GM18508 (cell line): ENCODE data around the gene CRACR2A.

Experiments used
- ATAC-seq: cut with Tn5 transposase; IDR thresholded peaks from one replicate; pipeline ENCODE4 v1.9.1; 2021; ENCODE audit warnings: moderate number of reproducible peaks; ENCODE audit not compliant: insufficient read depth, unreplicated experiment

CRACR2A gene

DNA sequence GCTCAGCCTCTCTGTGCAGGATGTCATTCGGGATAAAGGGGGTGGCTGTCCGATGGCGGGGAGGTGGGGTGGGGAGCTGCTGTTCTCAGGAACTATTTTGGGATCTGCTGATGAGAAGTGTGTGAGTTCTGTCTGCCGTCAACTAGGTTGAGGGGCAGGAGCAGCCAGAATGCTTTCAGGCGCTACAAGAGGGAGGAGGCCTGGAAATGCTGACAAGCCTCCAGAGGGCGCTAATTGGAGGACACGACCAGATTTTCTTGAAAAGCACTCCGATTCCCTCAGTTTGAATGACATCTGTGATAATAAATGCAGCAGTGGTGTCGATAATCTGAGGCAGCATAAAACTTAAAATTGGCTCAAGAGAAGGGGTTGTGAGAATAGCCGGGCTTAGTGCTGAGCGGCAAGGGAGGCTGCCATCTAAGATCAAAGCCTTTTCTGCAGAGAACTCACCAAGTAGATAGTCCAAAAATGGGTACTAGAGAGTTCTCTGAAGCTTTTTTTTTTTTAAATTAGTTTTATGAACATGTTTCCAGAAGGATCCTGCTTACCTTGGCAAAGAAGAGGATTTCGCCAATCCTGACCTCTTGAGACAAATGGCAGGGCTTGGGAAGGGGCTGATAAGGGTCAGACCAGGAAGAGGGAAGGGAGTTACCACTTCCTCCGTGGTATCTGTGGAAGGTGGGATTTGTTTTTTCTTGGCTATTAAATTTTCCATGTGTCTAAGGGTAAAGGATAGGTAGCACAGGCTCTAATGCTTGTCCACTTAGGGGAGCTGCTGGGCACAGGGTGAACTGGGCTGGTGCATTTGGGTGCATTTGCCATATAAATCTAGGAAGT is 94.4 kb downstream of the CRACR2A start:
- no peak for ATAC-seq

- ATAC-seq, result no peak
Observed at GRCh38 chr12:3656946-3657622, 95.8 kb downstream of the CRACR2A start.

GRCh38 chr12:3655328-3655900 is 97.5 kb downstream of the CRACR2A start:
- no peak for ATAC-seq

GRCh38 chr12:3651585-3652424 is 101.1 kb downstream of the CRACR2A start:
- no peak for ATAC-seq

GRCh38 chr12:3647504-3647903 is 105.4 kb downstream of the CRACR2A start:
- ATAC-seq, result no peak

DNA sequence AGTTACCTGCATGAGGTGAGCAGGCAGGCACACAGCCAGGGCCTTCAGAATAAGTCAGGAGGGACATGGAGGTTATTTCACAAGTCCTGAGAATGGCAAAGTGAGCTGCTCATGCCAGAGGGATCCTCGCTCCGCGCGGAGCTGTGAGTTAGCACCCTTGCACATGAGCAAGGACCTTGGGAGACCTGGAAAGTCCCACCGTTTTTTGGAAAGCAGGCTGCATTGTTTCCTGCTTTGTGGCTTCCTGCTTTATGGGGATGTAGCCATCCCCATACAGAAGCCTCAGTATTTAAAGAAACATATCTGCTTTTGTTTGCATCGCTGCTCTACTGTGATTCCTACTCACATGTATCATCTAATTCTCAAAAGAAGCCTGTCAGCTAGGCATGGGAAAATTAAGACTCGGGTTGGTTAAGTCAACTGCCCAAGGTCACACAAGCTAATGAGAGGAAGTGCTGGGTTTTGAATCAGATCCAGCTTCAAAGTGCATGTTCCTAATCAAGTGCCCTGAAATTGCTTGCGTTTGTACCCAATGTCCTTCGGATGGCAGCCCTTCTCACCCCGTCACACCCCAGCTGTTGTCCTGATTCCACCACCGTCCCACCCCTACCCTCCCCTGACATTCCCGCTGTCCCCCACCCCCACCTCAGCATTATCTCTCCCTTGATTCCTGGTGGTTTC is 106.2 kb downstream of the CRACR2A start:
- no peak for ATAC-seq

DNA sequence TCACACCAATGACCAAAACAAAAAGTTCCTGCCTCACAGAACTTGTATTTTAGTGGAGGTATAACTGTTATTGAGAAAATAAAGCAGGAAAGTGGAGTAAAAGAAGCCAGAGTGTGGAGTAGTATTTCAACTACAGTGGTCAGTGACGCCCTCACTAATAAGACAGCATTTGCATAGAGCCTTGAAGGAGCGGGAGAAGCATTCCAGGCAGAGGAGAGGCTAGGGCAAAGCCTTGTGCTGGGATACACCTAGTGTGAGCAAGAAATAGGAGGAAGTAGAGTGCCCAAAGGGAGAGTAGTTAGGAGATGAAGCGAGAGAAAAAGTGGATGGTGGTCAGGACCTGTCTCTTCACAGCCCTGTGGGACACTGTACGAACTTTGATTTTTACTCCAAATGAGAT is 107.8 kb downstream of the CRACR2A start:
- ATAC-seq, result no peak

DNA sequence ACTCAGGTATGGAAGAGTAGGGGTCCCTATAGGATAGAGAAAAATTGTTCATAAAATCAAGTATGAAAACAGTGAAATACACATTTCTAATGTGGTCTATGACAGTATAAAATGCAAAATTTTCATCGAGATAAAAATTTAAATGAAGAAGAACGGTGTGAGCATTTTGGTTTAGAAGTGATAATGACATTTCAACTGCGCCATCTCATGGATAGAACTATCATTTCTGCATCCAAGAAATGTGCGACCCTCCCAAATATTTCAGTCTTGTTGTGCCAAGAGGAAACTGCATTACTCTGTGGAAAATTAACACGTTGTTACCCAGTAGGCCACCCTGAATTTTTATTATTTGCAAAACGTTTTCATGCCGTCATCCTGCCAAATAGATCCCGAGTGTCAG is 108.8 kb downstream of the CRACR2A start:
- no peak for ATAC-seq

DNA sequence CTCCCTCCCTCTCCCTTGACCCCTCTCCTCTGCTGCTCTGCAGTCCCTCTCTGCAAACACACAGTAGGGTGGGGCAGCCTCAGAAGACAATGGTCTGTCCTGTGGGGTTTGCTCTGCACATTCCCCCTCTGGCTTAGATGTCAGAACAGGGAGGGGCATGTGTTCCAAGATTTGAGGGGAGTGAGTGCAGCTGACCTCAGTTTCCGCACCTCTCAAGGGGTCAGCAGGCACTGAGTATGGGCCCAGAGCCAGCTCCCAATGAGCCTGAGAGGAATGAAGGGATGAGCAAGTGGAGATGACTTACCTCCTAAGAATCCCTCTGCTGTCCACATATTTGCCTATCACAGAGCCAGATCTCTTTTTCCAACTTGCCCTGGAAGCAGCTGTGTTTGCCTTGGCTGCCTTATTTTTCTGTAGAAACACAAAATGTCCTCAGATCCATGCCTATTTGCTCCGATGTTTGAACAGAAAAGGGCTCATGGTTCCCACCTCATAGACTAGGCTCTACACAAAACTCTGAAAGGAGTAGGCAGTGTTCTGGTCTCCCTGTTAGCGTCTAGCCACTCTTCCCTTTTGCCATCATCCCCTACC is 111.4 kb downstream of the CRACR2A start:
- no peak for ATAC-seq

- ATAC-seq, result no peak
Observed at GRCh38 chr12:3636328-3636727, 116.6 kb downstream of the CRACR2A start.

DNA sequence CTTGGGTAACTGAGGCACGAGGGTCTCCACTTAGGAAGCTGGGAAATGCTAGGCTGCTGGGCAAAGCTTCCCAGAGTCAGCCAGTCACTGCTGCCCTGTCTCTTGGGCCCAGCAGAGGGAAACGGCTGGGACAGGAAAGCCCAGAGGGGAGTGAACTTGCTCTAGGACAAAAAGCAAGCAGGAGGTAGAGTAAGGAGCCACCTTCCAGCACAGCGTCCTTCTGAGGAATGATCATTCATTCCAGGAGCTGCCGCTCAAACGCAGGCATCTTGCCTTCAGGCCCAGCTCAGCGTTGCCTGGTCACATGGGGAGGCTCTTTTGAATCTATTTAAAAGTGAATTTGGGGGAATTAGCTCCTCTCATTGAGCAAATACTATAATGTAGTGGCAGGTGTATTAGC is 118.6 kb downstream of the CRACR2A start:
- no peak for ATAC-seq

GRCh38 chr12:3633396-3633795 is 119.5 kb downstream of the CRACR2A start:
- no peak for ATAC-seq

GRCh38 chr12:3632754-3633153 is 120.2 kb downstream of the CRACR2A start:
- ATAC-seq, result no peak

- ATAC-seq, result no peak
Observed at GRCh38 chr12:3632256-3632655, 120.7 kb downstream of the CRACR2A start.

GRCh38 chr12:3631759-3632158 is 121.2 kb downstream of the CRACR2A start:
- no peak for ATAC-seq

DNA sequence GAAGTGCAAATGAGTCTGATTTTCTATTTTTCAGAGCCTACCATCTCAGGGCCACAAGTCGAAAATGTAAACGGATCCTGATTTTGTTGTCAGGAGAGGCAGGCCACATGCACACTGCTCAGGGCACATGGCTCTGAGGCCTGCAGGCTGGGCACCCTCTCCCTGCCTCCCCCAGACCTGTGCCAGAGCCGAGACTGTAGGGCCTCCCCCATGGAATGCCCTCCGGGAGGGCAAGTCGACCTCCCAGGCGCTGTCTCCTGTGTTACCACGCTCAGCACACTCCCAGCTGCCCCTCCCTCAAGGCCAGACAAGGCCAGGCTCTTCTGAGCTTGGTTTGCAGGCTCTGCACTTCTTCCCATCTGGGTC is 121.7 kb downstream of the CRACR2A start:
- ATAC-seq, result no peak

DNA sequence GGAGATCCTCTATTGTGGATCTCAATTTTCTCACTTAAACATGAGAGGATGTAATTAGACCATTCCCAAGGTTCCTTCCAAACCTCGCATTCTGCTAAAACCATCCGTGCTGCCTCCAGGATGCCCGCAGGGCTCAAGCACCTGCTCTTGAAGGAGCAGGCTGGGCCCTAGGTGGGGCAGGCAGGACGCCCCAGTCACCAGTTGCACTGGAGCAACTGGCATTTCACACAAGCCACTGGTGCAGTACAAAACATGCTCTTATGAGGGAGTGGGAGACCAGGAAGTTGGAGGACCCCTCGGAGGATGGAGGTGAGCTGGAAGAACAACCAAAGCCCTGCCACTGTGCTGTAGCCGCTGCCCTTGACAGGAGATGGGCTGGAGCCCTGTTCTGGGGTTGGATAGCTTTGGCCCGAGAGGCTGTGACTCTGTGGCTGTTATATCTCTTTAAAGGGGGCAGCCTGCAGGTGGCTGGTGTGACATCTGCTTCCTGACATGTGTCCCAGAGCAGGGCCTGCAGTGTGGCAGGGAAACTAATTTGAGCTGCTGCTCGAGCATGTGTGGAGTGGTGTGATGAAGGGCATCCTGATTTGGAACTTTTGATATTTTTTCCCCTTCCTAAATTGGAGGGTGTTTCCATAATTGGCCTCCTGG is 122.2 kb downstream of the CRACR2A start:
- ATAC-seq, result no peak

GRCh38 chr12:3630111-3630510 is 122.8 kb downstream of the CRACR2A start:
- ATAC-seq, result no peak
